Spleen (tissue), 7 donors: ENCODE results near the gene UBE2L5.

ENCODE experiments used
- POLR2A ChIP-seq, 3 donors: fragments of 450-650 bp; IDR thresholded peaks; one replicate each; pipeline ENCODE4 v1.5.1; 2017; ENCODE audit warnings: antibody characterized with exemption in 3 of 3, mild to moderate bottlenecking in 1 of 3
- POLR2AphosphoS5 ChIP-seq, 3 donors: sonication (generic); formaldehyde crosslinking; IDR thresholded peaks; one replicate each; pipeline ENCODE4 v1.5.1; 2017; ENCODE audit warnings: antibody characterized with exemption in 3 of 3
- TF ChIP-seq, protein P1 (sequence below), 11 experiments: fragments of 200-600 bp in 7 of 11; fragments of 450-650 bp in 4 of 11; sonication (generic) in 4 of 11; IDR thresholded peaks in 8 of 11; conservative IDR thresholded peaks in 3 of 11; 1 replicate in 7 of 11; 2 replicates in 4 of 11; pipeline versions ENCODE4 v1.4.0 to v1.8.0; 2016 to 2021; ENCODE audit warnings: antibody characterized with exemption in 11 of 11, inconsistent platforms in 4 of 11, mild to moderate bottlenecking in 1 of 11
- donor health status: DM: no; HTN: no; CAD: no; lungs with moderate emphysema.
- donor health status: DM: no; HTN: no; CAD: no.
- donor health status: DM: no; HTN: no; CAD: no.

DNA sequence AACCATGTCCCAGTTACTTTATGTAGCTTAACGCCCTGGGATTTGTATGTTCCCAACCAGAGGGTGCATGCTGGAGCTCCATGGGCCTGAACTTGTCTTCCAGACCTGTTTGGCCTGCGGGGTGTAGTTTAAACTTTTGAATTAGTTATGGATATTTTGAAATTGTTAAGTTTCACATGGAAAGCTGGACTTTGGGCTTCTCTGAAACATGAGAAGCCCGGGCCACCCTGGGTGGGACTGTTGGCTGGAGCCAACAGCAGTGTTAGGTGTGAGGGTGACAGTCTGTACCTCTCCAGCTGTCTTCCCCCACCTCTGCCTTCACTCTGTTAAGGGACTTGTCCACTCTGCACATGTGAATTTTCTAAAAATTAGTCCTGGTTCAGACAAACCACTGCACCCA lies 1.6 kb downstream of the UBE2L5 start:
- TF ChIP-seq POLR2AphosphoS5 (IDR thresholded peaks at IDR 0.05) (no peak), POLR2A (IDR thresholded peaks at IDR 0.05) (no peak)
- TF ChIP-seq, protein P1, sequence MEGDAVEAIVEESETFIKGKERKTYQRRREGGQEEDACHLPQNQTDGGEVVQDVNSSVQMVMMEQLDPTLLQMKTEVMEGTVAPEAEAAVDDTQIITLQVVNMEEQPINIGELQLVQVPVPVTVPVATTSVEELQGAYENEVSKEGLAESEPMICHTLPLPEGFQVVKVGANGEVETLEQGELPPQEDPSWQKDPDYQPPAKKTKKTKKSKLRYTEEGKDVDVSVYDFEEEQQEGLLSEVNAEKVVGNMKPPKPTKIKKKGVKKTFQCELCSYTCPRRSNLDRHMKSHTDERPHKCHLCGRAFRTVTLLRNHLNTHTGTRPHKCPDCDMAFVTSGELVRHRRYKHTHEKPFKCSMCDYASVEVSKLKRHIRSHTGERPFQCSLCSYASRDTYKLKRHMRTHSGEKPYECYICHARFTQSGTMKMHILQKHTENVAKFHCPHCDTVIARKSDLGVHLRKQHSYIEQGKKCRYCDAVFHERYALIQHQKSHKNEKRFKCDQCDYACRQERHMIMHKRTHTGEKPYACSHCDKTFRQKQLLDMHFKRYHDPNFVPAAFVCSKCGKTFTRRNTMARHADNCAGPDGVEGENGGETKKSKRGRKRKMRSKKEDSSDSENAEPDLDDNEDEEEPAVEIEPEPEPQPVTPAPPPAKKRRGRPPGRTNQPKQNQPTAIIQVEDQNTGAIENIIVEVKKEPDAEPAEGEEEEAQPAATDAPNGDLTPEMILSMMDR (IDR thresholded peaks at IDR 0.05 in 8 of 11, conservative IDR thresholded peaks at IDR 0.05 in 3 of 11): no peak
